Cardiac septum (tissue), 1 donor: ENCODE results near the gene FAIM. TPM values are rescaled to one million over a fixed set of nuclear protein-coding genes. Genes with fewer than 3 reads are reported as not detected.
"Not testable (repeated sequence)": the region's sequence is repeated elsewhere in the genome, so short reads cannot be mapped to it uniquely, and the experiment has no call there.

Source experiments
- DNase-seq: peaks from one replicate; pipeline ENCODE4 v3.0.0-alpha.2; 2020; ENCODE audit warnings: low spot score
- intact Hi-C: fragments of 100-400 bp; cut with DNase I; formaldehyde crosslinking; loops from one replicate; pipeline ENCODE4 v1.14.0; 2022
- long read RNA-seq: library from polyadenylated mRNA; unstranded; transcript quantifications from one replicate; pipeline ENCODE4 v2.0.0, GENCODE V29; 2021
- total RNA-seq: library from RNA; stranded (reverse); fragmentation: NEBNext Ultra II Directional; extraction: Animal tissue kit (Norgen Biotek cat#: 25700); gene quantifications from one replicate; pipeline ENCODE4 v1.2.1, GENCODE V29; 2021
- donor health status: DM: no; HTN: no; CAD: no.

Gene FAIM
- 3.5 TPM for total RNA-seq
- long read RNA-seq, partial matches to known transcripts = 2 of 9 reads
- long read RNA-seq, other reads (novel, unspliced or antisense) = 3 of 9 reads

GRCh38 chr3:138608322-138609135, at the start of gene FAIM:
Gene FAIM (plus strand): TSS chr3:138608771. CDS start chr3:138619727, 10,956 bp downstream.
- peak; percentile 83 for DNase-seq
- intact Hi-C loops = loop anchor here (2.0 to 5.0 kb wide), 2 partner anchors 14 to 309 kb away; partner anchors contain the start of gene CEP70

- no peak for DNase-seq
- intact Hi-C loops = no loop called here
Observed at GRCh38 chr3:138559134-138559533, 49.4 kb upstream of the FAIM start.

GRCh38 chr3:138560501-138560900, 48.1 kb upstream of the FAIM start:
- intact Hi-C loops = no loop called here
- no peak for DNase-seq

- intact Hi-C loops, DNase-seq: not testable (repeated sequence)
Observed at GRCh38 chr3:138562902-138563301, 45.7 kb upstream of the FAIM start.

GRCh38 chr3:138566293-138566692, 42.3 kb upstream of the FAIM start:
- intact Hi-C loops, DNase-seq: not testable (repeated sequence)

GRCh38 chr3:138567403-138567802, 41.2 kb upstream of the FAIM start:
- no peak for DNase-seq
- intact Hi-C loops = no loop called here

GRCh38 chr3:138569090-138569489, 39.5 kb upstream of the FAIM start:
- DNase-seq = no peak
- intact Hi-C loops = no loop called here

- intact Hi-C loops, DNase-seq: not testable (repeated sequence)
Observed at GRCh38 chr3:138569624-138570023, 38.9 kb upstream of the FAIM start.

GRCh38 chr3:138573138-138573537, 35.4 kb upstream of the FAIM start:
- intact Hi-C loops = no loop called here
- no peak for DNase-seq

- no peak for DNase-seq
- intact Hi-C loops = no loop called here
Observed at GRCh38 chr3:138578141-138578540, 30.4 kb upstream of the FAIM start.

- no peak for DNase-seq
- intact Hi-C loops = no loop called here
Observed at GRCh38 chr3:138578961-138579574, 29.5 kb upstream of the FAIM start.

GRCh38 chr3:138587374-138587773, 21.2 kb upstream of the FAIM start:
- intact Hi-C loops = no loop called here
- DNase-seq = no peak

- intact Hi-C loops = no loop called here
- DNase-seq = no peak
Observed at GRCh38 chr3:138588445-138588844, 20.1 kb upstream of the FAIM start.

- intact Hi-C loops = loop anchor here (5.0 to 10.0 kb wide), 5 partner anchors 99 to 259 kb away; partner anchors contain the start of genes MRAS and PIK3CB
- DNase-seq = no peak
Observed at GRCh38 chr3:138591392-138591791, 17.2 kb upstream of the FAIM start.

- intact Hi-C loops = loop anchor here (1.0 to 10.0 kb wide), 7 partner anchors 15 to 322 kb away; partner anchors contain the start of genes FAIM, MRAS and PIK3CB
- DNase-seq = no peak
Observed at GRCh38 chr3:138593488-138594149, 15.0 kb upstream of the FAIM start.

- DNase-seq = peak; percentile 95
- intact Hi-C loops = loop anchor here (1.0 to 10.0 kb wide), 7 partner anchors 14 to 321 kb away; partner anchors contain the start of genes FAIM, MRAS and PIK3CB
Observed at GRCh38 chr3:138594150-138594934, 14.2 kb upstream of the FAIM start, which contains the start of gene CEP70. Gene CEP70 (minus strand): TSS chr3:138594260. CDS start chr3:138572927, 21,333 bp downstream.

- intact Hi-C loops = loop anchor here (1.0 to 10.0 kb wide), 7 partner anchors 14 to 320 kb away; partner anchors contain the start of genes FAIM, MRAS and PIK3CB
- no peak for DNase-seq
Observed at GRCh38 chr3:138594935-138595610, 13.5 kb upstream of the FAIM start.
